ENCODE results near the gene CC2D1A.

DNA sequence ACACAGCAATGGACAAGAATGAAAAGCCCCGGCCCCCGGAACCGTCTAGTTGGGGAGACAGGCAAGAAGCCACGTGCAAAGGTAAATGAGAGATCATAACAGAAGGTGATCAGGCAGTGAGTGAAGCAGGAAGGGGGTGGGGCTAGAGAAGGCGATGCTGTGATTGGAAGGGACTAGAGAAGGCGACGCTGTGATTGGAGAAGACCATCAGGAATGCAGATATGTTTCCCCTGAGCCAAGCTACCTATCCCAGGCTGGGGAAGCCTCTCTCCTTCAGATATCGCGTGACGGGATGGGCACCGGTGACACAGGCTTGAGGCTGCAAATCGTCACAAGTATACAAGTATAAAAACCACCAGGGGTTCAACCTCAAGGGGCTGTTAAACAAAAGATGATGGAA lies 68.1 kb downstream of the CC2D1A start:
- TF ChIP-seq CEBPB (IDR thresholded peaks at IDR 0.05) (no peak), RAD21 (IDR thresholded peaks at IDR 0.05; ENCODE audit: low read depth) (no peak), EP300 (IDR thresholded peaks at IDR 0.05; ENCODE audit: borderline replicate concordance) (no peak), FOXM1 (IDR thresholded peaks at IDR 0.05; ENCODE audit: borderline replicate concordance, low read depth) (no peak), YY1 (IDR thresholded peaks at IDR 0.05; ENCODE audit: low read depth) (no peak), TAF1 (IDR thresholded peaks at IDR 0.05; ENCODE audit: low read depth) (no peak), EGR1 (IDR thresholded peaks at IDR 0.05) (no peak), TCF12 (IDR thresholded peaks at IDR 0.05; ENCODE audit: low read depth) (no peak), TEAD4 (IDR thresholded peaks at IDR 0.05) (no peak), MAX (IDR thresholded peaks at IDR 0.05) (peak; percentile 91), ZBTB7A (IDR thresholded peaks at IDR 0.05; ENCODE audit: low read depth) (no peak)
- TF ChIP-seq, protein P1, sequence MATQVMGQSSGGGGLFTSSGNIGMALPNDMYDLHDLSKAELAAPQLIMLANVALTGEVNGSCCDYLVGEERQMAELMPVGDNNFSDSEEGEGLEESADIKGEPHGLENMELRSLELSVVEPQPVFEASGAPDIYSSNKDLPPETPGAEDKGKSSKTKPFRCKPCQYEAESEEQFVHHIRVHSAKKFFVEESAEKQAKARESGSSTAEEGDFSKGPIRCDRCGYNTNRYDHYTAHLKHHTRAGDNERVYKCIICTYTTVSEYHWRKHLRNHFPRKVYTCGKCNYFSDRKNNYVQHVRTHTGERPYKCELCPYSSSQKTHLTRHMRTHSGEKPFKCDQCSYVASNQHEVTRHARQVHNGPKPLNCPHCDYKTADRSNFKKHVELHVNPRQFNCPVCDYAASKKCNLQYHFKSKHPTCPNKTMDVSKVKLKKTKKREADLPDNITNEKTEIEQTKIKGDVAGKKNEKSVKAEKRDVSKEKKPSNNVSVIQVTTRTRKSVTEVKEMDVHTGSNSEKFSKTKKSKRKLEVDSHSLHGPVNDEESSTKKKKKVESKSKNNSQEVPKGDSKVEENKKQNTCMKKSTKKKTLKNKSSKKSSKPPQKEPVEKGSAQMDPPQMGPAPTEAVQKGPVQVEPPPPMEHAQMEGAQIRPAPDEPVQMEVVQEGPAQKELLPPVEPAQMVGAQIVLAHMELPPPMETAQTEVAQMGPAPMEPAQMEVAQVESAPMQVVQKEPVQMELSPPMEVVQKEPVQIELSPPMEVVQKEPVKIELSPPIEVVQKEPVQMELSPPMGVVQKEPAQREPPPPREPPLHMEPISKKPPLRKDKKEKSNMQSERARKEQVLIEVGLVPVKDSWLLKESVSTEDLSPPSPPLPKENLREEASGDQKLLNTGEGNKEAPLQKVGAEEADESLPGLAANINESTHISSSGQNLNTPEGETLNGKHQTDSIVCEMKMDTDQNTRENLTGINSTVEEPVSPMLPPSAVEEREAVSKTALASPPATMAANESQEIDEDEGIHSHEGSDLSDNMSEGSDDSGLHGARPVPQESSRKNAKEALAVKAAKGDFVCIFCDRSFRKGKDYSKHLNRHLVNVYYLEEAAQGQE (IDR thresholded peaks at IDR 0.05; ENCODE audit: low read depth), result no peak

Data from Ishikawa (cell line).